Measurements from ENCODE around the gene DEFB116. TPM values are rescaled to one million over a fixed set of nuclear protein-coding genes. Genes with fewer than 3 reads are reported as not detected.

The DEFB116 gene
- total and polyA plus RNA-seq, 2 of the 8 experiments (the other 6 are each of a cell fraction or from before 2014, with no cell fraction given): not detected

GRCh38 chr20:31256959-31257358, 51.4 kb downstream of the DEFB116 start:
- H4K5ac ChIP-seq (ENCODE audit: insufficient read length, low read depth, low read length): no peak overlapping the region
- no peak overlapping the region for H3K9ac ChIP-seq (replicated peaks in 1 of 4; ENCODE audit: extremely low read depth in 1 of 4, low read depth in 3 of 4, low read length in 3 of 4)
- H2BK120ac ChIP-seq (replicated peaks; ENCODE audit: low read depth, low read length): no peak overlapping the region
- no peaks in the 10 kb centered on the region for H4K20me1 ChIP-seq (replicated peaks in 1 of 2; ENCODE audit: control insufficient read depth in 1 of 2, insufficient read depth in 2 of 2, low read length in 2 of 2)
- 55% methylated on average over 3 of the region's 3 CpGs; no CpG with 5 or more reads in 1 of the 2 experiments for WGBS, 2 experiments (ENCODE audit: extremely low coverage in 1 of 2, insufficient coverage in 1 of 2, insufficient read length in 1 of 2, insufficient replicate concordance in 2 of 2, low coverage in 1 of 2, low lambda C conversion rate in 2 of 2, missing lambda C conversion rate in 1 of 2)
- no peaks in the 10 kb centered on the region for H3K27me3 ChIP-seq (replicated peaks in 1 of 4; ENCODE audit: control insufficient read depth in 3 of 4, extremely low read depth in 1 of 4, insufficient read depth in 3 of 4, low read length in 3 of 4)
- no peak overlapping the region for H2AK5ac ChIP-seq (ENCODE audit: low read depth, low read length)
- no peaks in the 10 kb centered on the region for H3K79me2 ChIP-seq (ENCODE audit: control insufficient read depth in 1 of 2, insufficient read depth in 2 of 2, low read length in 2 of 2)
- no peak overlapping the region for H3K4me3 ChIP-seq (ENCODE audit: extremely low read depth in 1 of 4, insufficient read depth in 2 of 4, low read depth in 3 of 4, low read length in 4 of 4)
- no peaks in the 10 kb centered on the region for H3K23me2 ChIP-seq (ENCODE audit: low read depth, low read length)
- DNase-seq (ENCODE audit: low read depth in 1 of 2, low spot score in 2 of 2) (no peak), FAIRE-seq (no peak)
- H2BK5ac ChIP-seq (ENCODE audit: low read depth, low read length): no peak overlapping the region
- no peak for TF ChIP-seq YY1 (IDR thresholded peaks at IDR 0.05; ENCODE audit: low read depth, low read length)
- TF ChIP-seq E2F6 (IDR thresholded peaks at IDR 0.05): no peak
- TF ChIP-seq CHD2 (IDR thresholded peaks at IDR 0.05; ENCODE audit: low read length): no peak
- no peak for TF ChIP-seq HDAC2 (IDR thresholded peaks at IDR 0.05; ENCODE audit: borderline replicate concordance in 1 of 2, low read depth in 2 of 2, low read length in 2 of 2)
- no peak for TF ChIP-seq SIRT6 (IDR thresholded peaks at IDR 0.05; ENCODE audit: low read length)
- TF ChIP-seq TAF1 (IDR thresholded peaks at IDR 0.05; ENCODE audit: low read depth, low read length): no peak
- no peak for TF ChIP-seq PHF8 (conservative IDR thresholded peaks at IDR 0.05; ENCODE audit: low read depth, low read length)
- TF ChIP-seq SP4 (IDR thresholded peaks at IDR 0.05; ENCODE audit: low read length): no peak
- TF ChIP-seq RXRA (IDR thresholded peaks at IDR 0.05; ENCODE audit: insufficient read depth, low read depth, low read length): no peak
- H3K4ac ChIP-seq (replicated peaks; ENCODE audit: insufficient read length, low read depth, low read length): no peak overlapping the region
- H3K18ac ChIP-seq (ENCODE audit: extremely low read depth, low read length): no peak overlapping the region
- H2AFZ ChIP-seq (ENCODE audit: low read length): no peak overlapping the region
- H4K8ac ChIP-seq (ENCODE audit: extremely low read depth, insufficient read depth, low read length): no peak overlapping the region
- CTCF ChIA-PET (ENCODE audit: partially characterized antibody): no interaction called here
- H3K14ac ChIP-seq (ENCODE audit: insufficient read length): no peak overlapping the region
- no peak overlapping the region for H3K23ac ChIP-seq (ENCODE audit: insufficient read length)
- no peak overlapping the region for H2BK15ac ChIP-seq (ENCODE audit: low read length)
- no peak overlapping the region for H4K91ac ChIP-seq (replicated peaks; ENCODE audit: insufficient read length, low read length)
- H2BK12ac ChIP-seq (ENCODE audit: low read depth, low read length): no peak overlapping the region
- H3K36me3 ChIP-seq (ENCODE audit: control insufficient read depth in 2 of 4, insufficient read depth in 4 of 4, low read length in 3 of 4): 0 out of 8 replicates have a peak, but pooled peaks cover 0 to 4% (median 0%) of the 10 kb centered on the region in 4 experiments
- peaks cover 86 to 92% of the 10 kb centered on the region in 2 experiments for H3K9me3 ChIP-seq (ENCODE audit: insufficient read depth in 2 of 2, low read depth in 1 of 2, low read length in 1 of 2)
- no peaks in the 10 kb centered on the region for H3K4me1 ChIP-seq (replicated peaks in 1 of 4; ENCODE audit: control insufficient read depth in 3 of 4, insufficient read depth in 4 of 4, low read length in 3 of 4)
- H3K27ac ChIP-seq (ENCODE audit: low read depth, low read length): no peak overlapping the region
- H3K4me2 ChIP-seq (ENCODE audit: insufficient read depth in 1 of 2, low read depth in 2 of 2, low read length in 2 of 2): no peak overlapping the region
- no peak overlapping the region for H3K56ac ChIP-seq (replicated peaks; ENCODE audit: insufficient read length, low read depth, low read length)
- H2BK20ac ChIP-seq (ENCODE audit: low read length): no peak overlapping the region
- H3K79me1 ChIP-seq (ENCODE audit: low read depth, low read length): no peaks in the 10 kb centered on the region
- POLR2A ChIA-PET (ENCODE audit: partially characterized antibody): no interaction called here
